Medulla oblongata (tissue), 1 donor: Measurements from ENCODE around the gene LBH.
"Not testable (repeated sequence)": the region's sequence is repeated elsewhere in the genome, so short reads cannot be mapped to it uniquely, and the experiment has no call there.

ENCODE experiments used
- DNase-seq: peaks from one replicate; pipeline ENCODE4 v3.0.0-alpha.2; 2015; ENCODE audit errors: extremely low spot score

LBH gene

DNA sequence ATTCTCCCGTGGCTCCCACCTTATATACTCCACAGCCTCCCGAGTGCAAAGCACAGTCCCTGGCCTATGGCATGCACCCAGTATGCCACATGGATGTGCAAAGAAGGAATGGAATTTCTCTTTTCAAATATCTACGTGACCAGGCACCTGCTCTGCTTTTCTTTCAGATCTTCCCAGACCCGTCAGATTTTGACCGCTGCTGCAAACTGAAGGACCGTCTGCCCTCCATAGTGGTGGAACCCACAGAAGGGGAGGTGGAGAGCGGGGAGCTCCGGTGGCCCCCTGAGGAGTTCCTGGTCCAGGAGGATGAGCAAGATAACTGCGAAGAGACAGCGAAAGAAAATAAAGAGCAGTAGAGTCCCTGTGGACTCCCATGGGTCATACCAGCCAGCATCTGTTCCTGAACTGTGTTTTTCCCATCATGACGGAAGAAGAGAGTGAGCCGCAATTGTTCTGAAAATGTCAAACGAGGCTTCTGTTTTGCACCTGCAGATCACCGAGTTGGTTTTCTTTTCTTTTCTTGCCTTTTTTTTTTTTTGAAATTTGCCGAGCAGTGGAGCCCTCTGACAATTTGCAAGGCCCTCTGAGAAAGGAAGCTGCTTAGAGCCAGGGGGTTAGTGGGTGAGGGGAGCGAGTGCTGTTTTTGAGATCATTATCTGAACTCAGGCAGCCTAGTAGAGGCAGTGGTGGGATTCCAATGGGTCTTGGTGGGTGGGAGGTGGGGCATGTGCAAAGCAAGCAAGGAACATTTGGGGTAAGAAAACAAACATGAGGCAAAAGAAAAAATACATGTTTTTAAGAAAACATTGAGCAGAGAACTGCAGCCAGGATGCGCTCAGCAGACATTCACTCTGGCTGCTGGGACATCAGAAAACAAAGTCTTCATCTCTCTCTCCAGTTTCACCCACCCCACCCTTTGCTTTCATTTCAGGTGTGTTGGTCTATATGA is 26.2 kb downstream of the LBH start:
- no peak for DNase-seq

DNA sequence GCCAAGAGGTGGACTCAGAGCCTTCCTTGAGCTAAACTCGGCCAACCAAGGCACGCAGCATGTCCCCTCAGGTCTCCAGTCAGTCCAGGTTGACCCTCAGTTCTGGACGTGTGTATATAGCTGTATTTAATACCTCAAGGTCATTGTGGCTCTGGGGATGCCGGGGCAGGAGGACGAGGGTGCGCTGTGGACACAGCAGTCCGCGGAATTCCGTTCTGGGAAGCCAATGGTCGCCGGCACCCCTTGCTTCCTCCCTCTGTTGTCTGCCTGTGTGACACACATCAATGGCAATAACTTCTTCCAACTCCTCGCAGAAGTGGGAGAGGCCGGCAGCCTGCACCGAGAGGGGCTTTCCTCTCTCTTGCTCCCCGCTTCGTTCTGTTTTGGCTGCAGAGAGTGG is 27.7 kb downstream of the LBH start:
- DNase-seq: no peak

DNA sequence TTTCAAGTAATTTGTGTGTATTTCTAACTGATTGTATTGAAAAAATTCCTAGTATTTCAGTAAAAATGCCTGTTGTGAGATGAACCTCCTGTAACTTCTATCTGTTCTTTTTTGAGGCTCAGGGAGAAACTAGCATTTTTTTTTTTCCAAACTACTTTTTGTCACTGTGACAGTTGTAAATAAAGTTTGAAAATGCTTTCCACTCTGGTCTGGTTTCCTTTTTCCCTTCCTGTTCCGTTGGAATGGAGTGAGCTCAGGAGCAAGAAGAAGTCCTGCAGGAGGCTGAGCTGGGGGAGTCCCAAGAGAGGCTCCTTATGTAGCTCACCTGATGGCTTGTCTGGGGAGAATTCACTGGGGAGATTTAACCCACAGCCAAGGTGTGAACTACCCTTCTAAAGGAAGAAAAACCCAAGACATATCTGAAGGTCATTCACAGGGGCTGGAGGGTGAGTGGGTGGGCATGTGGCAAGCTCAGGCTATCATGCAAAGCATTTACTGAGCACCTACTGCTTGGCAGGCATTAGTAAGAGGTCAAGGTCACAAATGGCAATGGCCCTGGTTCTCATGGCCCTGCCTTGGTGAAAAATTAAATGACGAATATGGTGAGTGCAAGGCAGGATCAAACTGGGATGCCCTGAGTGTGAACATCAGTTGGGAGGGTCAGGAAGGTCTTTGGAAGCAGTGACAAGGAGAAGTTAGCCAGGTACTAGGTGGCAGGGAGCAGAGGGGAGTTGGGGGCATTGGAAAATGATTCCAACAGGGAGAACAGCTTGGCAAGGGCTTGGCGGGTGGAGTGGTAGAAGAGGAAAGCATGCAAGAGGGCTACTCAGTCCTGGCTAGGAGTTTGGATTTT is 28.7 kb downstream of the LBH start:
- DNase-seq: no peak

DNA sequence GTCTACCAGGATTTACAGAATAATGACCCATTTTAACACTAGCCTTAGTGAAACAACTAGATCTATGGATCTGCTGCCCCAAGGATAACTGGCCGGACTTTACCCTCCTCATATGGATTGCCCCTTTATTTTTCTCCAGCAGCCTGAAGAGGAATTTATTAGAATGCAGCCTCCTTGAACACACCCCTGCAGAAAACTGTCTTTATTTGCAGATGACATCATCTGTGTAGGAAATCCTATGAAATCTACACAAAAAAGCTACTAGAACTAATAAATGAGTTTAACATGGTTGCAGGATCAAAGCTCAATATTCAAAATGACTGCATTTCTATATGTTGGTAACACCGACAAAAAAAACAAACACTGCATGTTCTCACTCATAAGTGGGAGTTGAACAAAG is 29.6 kb downstream of the LBH start:
- DNase-seq: no peak

DNA sequence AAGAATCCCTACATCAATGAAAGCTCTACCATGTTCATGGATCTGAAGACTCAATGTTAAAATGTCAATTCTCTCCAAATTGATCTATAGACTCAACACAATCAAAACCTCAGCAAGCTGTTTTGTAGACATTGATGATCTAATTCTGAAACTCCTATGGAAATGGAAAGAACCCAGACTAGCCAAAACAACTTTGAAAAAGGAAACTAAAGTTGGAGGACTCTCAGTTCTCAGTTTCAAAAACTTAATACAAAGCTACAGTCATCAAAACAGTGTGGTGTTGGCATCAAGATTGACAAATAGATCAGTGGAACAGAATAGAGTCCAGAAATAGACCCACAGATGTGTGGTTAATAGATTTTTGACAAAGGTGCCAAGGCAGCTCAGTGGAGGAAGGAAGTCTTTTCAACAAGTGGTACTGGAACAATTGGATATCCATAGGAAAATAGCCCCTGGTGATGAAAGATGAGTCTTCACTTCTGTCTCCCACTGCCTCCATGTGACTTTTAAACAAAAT is 30.4 kb downstream of the LBH start:
- DNase-seq: no peak

DNA sequence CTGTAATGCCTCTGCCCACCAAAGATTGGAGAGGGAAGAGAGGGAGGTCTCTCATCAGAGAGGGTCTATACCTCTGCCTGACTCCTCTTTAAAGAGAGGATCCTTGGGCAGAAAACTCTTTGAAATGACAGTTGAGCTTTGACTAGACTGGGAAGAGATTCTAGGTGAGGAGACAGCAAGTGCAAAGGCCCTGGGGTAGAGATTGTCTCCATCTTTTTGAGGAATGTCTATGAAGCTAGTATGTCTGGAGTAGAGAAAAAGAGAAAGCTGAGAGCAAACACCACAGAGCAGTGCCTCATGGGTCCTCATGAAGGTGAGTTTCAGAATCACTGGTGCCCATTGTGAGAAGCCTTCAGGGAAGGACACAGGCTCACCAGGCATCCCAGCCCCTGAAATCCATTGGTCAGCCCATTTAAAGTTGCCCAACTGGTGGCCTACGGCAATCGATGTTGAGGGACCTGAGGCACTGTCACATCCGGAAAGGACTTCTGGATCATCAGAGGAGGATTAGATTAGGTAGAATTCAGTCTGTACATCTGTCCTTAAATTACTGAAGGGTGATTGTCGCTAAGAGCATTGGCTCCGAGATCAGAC is 31.5 kb downstream of the LBH start:
- DNase-seq: no peak

DNA sequence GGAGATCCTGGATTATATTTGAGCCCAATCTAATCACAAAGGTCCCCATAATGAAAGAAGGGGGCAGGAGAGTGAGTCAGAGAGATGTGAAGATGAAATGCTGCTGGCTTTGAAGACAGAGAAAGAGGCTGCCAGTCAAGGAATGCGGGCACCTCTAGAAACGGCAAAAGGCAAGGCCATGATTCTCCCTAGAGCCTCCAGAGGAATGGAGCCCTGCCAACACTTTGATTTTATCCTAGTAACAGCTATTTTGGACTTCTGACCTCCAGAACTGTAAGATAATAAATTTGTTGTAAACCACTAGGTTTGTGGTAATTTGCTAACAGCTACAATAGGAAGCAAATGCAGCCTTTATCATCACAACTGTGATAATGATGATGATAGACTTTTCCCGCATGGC is 32.9 kb downstream of the LBH start:
- no peak for DNase-seq

DNA sequence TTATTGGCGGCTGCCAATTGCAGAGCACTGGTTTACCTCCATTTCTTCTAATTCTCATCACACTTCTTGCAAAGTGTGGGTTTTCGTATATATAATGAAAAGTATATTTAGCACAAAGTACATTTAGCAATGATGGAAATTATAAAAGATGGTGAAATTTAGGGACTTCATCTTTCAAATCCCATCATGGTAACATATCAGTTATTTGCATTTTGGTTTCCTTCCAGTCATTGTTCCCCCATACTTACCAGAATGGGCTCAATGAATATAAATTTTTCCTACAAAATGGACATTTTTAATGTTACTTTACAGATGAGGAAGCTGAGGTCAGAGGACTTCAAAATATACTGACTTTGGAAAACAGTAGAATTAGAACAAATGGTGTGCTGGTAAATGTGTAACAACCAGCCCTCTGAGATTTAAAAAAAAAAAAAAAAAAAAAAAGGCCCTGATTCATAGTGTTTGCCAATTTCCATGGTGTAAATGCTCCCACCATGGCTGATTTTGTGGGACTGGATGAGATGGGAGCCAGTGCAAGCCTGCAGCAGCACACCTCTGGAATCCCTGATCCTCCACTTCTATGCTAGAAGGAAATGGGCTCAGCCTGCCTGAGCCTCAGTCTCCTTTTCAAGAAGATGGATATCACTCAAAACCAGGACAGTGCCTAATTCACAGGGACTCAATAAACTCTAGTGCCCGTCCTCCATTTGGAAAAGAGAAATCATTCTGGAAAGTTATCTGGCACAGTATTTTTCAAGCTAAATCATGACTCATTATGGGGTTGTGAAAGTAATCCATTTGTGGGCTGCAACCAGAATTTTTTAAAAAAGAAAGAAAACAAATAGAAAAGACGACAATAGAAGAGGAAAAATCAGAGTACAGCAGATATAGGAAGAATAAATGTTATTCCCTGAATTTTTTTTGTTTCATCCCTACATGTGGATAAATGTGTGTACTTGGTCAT is 34.0 kb downstream of the LBH start:
- no peak for DNase-seq

DNA sequence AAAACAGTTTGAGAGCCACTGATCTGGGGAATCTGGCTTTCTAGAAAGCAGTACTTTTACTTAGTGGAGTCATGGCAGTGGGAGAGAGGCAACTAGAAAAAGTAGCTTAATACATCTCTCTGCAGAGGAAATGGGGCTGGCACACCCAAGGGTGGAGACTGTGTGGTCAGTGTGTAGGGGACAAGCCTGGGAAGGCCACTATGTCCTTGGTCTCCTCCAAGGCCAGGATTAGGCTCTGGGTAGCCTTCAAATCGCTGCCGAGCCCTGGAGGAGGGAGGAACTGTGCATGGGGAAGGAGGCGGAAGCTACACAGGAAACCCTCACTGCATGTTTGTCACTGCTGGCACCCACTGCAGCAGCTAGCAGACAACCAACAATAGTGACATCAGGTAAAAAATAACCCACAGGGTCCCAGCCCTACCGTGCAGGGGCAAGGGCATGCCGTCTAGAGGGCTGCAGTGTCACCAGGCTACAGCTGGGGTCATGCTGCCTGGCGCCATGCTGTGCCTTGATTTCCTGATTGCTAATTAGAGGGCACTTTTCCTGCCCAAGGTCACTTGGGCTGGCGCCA is 34.8 kb downstream of the LBH start:
- DNase-seq: no peak

DNA sequence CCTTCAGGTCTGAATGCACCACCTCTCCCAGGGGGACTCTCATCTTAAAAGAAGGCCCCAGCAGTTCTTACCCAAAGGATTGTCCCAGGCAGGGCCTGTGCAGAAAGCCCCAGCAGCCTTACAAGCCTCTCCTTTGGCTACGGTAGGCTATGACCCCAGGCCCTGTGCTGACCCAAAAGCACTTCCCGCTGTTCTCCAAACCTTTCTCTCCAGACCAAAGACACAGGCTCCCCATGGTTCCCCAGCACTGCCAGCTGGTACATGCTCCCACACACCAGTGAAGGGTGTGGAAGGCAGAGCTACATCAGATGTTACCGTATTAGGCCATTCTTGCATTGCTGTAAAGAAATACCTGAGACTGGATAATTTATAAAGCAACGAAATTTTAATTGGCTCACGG is 35.4 kb downstream of the LBH start:
- no peak for DNase-seq

DNA sequence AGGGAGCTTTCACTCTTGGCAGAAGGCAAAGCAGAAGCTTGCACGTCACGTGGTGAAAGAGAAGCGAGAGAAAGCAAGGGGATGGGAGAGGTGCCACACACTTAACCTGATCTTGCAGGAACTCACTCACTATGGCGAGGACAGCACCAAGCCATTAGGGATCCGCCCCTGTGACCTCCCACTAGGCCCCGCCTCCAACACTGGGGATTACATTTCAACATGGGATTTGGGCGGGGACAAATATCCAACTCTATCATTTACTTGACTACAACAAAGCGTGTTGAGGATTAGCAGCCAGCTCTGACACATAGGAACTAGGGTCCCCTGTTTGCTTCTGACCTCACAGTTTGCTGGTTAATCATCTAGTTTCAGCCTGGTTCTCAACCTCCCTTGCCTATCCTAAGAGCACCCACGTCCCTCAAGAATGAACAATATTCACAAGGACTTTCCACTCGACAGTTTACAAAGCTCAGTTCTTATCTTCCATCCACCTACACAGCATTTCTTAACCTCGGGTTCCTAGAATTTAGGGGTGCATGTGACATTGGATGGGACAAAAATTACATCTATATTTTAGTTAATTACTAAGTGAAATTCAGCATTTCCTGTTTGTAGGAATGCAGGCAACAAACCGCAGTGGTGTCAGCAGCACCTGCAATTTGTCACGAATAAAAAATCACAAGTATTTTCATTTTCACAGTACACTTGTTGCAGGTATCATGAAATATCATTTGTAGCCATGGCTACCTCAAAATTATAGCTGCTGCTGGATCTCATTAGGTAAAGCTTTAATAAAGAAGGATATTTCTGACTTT is 36.0 kb downstream of the LBH start:
- DNase-seq: no peak

DNA sequence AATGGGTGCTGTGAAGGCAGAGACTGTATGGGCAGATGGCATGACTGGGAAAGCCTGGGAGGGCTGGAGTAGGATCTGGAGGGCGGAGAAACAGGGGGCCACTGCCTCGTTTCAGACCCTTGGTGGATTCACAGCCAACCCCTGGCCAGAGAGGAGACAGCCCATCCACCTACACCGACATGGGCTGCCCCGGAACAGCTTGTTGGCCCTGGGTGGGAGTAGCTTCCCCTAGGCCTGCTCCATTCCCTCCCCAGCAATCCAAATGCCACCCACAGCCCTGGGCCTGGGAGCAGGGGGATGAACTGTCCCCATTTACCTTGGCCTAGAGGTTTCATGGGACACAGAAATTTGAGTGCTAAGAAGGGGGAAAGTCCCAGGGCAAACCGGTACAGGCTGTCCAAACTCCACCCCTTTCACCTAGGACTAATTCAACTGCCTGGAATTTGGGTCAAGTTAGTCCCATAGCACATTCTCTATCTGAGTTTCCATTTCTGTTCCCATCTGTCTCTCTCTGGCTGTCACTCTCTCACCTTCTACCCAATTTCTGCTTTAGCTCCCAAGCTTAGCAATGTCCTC is 37.0 kb downstream of the LBH start:
- DNase-seq: no peak

DNA sequence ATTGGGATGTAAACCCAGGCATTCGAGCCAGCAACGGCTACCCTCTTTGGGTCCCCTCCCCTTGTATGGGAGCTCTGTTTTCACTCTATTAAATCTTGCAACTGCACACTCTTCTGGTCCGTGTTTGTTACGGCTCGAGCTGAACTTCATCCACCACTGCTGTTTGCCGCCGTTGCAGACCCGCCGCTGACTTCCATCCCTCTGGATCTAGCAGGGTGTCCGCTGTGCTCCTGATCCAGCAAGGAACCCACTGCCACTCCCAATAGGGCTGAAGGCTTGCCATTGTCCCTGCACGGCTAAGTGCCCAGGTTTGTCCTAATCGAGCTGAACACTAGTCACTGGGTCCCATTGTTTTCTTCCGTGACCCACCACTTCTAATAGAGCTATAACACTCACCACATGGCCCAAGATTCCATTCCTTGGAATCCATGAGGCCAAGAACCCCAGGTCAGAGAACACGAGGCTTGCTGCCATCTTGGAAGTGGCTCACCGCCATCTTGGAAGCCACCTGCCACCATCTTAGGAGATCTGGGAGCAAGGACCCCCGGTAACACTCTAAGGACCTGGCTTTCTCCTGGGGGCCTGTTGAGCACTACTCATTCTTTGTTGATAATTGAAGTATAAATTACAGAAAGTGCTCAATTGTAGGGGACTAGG is 37.9 kb downstream of the LBH start:
- DNase-seq: not testable (repeated sequence)

DNA sequence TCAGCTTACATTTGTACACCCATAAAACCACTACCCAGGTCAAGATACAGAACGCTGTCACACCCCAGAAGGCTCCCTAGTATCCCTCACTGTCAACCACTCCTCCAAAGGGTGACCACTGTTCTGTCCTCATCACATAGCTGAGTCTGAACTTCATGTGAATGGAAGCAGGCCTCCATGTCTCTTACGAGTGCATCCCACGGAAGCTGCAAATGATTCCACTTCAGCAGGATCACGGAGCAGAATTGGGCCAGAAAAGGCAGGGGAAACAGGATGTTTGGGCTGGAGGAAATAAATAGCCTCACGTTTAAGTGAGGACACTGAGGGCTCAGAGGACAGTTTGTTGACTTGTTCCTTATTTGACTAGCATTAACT is 38.4 kb downstream of the LBH start:
- no peak for DNase-seq

DNA sequence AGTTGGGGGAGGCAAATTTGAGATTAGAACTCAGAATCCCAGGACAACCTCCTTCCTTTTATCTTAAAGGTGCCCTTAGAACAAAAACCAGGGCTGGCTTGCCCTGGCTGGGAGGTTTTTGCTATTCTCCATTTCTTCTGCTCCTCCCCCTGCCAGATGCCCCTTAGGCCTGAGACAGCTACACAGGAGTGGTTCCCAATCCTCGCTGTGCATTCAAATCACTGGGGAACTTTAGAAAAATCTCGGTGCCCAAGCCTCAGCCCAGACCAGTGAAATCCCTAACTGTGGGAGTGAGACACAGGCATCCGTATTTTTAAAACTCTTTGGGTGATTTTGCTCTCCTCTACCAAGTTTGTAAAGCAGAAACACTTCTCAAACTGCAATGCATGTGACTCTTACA is 38.8 kb downstream of the LBH start:
- no peak for DNase-seq

DNA sequence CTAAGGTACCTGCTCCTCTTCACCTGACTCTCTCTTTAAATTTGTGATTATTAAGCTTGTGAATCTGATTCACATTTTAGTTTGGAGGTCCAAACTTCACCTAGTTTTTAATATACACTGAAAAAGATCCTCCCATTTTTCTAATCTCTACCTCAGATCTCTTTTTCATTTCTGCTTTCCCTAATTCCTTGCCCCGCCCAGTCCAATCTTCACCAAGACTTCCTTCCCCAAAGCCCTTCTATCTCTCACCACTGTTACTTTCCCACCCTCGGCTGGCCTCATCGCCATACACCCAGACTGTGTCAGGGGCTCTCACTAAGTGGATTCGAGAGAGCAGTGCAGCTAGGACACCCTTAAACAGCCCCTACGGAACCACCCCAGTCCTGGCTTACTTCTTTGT is 40.0 kb downstream of the LBH start:
- no peak for DNase-seq

DNA sequence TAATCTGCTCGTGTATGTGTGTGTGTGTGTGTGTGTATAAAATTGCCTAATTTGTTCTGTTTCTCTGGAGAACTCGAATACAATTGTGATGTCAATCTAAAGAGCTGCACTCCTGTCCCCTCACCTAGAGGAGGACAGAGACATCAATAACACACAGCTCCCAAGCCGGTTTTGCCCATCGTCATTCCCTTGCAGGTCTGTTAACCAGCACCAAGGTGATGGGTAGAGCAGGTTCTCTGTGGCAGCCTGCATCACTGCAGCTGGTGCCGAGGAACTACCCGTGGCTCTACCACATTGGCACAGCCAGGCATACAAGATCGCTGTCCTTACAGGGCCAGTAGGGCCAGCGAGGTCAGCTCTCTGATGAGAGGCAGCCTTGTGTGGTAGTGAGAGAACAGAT is 41.0 kb downstream of the LBH start:
- no peak for DNase-seq

DNA sequence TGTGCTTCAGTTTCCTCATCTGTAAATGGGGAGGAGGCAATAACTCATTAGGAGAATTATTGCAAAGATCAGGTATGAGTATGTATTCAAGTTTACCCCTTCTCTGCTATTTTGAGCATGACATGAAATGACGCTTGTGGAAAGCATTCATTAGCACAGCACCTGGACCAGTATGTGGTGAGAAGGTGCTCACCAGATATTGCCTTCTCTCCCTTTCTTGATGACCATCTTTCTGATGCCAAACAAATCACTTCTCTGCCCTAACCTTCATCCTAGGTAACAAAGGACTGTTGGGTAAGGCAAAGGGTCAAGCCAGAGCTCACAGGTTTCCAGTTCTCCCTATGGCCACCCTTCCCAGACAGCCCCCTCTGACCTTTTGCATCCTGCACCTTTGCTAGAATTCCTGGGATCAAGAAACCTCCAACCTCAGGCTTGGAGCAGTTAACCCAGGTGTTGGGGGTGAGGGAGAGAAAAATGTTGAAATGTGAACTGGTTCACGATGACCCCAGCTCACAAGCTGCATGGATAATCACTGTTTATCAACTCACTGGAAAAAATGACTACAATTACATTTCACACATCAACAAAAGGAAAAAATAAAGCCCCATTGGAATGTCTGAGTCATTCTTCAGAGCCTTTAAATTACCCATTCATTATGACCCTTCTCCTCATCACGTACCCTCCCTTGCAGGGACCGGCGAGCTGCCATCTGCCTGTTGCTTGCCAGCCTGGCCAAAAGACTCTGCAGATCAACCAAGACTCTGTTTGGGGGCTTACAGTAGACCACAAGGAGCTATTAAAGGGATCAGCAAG is 41.6 kb downstream of the LBH start:
- no peak for DNase-seq
